Islet precursor cell (in vitro differentiated cells): ENCODE results near the gene PALLD.

Experiments
- DNase-seq: peaks from one replicate; pipeline ENCODE4 v3.0.0-alpha.2; 2018

PALLD gene

GRCh38 chr4:168648929-168649328 is 152.1 kb downstream of the PALLD start:
- no peak for DNase-seq

- DNase-seq, result no peak
Observed at GRCh38 chr4:168651374-168651773, 154.5 kb downstream of the PALLD start.

GRCh38 chr4:168651864-168652263 is 155.0 kb downstream of the PALLD start:
- no peak for DNase-seq

DNA sequence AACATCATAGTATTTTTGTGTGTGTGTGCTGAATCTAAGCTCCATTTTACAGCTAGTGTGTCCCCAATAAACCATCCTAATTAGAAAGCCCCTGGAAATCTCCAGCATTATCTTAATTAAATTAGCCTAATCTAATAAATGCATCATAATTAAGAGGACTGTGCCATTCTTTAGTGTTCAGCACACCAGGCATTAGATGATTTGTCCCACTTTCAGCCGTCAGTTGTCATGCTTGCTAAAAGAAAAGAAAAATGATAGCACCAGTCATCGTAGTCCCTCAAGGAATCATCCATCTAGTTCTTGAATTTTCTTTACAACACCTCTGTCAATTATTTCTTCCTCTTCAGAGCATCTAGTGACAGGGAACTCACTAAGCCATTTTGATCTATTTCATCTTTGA is 155.9 kb downstream of the PALLD start:
- DNase-seq, result no peak

DNA sequence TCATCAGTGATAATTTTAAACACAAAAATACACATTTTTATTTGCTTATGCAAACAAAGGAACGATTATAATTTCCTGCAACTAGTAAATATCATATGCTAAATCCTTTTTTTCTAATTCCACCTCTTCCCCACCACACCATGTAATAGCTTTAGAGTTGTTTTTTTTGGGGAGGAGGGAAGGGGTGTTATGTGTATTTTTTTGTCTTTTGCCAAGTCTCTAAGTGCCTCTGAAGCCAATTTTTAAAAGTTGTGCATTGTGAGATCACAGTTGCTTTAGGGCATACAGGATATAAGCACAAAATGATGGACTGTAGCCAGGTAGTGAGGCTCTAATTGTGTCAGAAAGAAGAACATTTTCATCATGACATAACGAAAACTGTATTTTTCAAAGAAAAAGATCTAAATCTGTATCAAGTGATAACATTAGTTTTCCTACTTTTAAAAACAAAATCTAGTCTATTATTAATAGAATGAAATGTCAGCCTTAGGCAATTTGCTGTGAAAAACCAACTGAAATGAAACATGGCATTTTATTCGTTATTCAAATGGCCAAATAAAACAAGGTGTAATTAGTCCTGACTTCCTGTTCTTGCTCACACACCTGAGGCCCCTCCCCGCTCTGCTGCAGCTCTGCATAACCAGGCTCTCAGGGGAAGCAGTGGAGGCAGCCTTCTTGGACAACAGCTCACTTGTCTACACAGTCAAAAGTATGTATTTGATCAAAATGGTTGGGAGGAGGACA is 157.4 kb downstream of the PALLD start:
- DNase-seq, result no peak

DNA sequence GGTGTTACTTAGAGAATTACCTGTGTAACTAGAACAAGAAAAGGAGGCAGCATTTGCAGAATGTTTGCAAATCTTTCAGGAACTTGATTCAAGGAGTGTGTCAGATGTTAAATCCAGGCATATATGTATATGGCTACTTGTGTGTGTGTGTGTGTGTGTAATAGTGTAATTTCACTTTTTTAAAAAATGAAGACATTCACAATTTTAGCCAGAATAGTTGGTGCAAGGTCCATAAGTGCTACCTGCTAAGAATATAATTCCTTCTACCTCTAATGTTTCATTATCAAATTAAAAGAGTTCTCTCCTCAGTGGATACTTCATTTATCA is 158.0 kb downstream of the PALLD start:
- DNase-seq, result no peak

DNA sequence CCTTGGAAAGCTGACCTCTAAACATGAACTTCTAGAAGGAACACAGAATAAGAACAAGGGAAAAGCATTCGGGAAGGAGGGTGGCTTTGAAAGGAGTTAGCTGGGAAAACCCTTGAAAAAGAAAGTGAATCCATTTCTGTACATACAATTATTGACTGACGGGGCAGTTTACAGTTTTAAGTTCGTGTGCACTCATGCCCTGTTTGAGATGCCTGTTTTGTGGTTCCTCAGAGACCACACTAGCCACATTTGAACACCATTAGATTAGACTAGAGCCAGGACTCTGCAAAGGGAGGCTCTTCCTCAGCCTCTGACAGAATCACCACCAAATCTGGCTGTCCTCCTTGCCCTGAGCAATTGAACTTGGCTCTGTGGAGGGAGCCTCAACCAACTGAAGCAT is 158.3 kb downstream of the PALLD start:
- no peak for DNase-seq

GRCh38 chr4:168656055-168656660 is 159.3 kb downstream of the PALLD start:
- DNase-seq, result no peak

DNA sequence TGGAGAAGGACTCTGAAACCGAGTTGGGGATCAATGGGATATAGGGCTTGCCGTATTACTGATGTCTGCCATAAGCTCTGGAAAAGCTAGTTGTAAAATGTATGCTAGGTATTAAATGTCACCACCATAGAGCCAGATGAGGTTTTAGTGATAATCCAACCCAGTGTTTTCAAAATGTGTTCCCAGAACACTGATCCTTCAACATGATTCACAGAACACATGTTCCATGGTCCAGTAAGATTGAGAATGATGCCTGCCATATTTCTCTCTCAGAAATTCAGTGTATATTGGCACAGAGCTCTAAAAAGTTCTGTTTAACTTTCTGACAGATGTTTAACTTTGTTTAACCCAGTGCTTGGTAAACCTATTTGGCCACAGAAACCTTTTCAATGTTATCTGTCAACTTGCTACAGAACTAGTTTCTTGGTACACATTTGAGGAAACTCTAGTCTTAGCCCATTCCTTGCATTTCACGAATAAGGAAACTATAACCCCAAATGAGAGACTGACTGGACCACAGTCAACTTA is 160.2 kb downstream of the PALLD start:
- no peak for DNase-seq

DNA sequence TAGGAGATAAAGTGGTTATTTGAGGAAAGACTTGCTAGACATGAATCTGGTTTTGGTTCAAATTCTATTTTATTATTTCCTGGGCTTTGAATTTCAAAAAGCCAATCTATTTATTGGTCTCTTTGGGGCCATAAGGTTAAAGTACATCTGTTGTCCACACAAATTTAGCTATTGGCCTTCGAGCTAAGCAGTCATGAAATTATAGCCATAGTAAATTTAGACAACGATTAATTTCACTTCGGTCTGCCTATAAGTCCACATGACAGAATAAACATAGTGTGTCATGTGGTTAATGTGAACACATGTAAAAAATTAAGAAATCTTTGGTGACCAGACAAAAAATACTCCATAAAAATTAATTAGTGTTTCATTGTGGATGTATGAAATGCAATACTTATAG is 161.9 kb downstream of the PALLD start:
- no peak for DNase-seq

GRCh38 chr4:168659741-168660465 is 163.1 kb downstream of the PALLD start:
- no peak for DNase-seq

- no peak for DNase-seq
Observed at GRCh38 chr4:168662297-168662984, 165.6 kb downstream of the PALLD start.

DNA sequence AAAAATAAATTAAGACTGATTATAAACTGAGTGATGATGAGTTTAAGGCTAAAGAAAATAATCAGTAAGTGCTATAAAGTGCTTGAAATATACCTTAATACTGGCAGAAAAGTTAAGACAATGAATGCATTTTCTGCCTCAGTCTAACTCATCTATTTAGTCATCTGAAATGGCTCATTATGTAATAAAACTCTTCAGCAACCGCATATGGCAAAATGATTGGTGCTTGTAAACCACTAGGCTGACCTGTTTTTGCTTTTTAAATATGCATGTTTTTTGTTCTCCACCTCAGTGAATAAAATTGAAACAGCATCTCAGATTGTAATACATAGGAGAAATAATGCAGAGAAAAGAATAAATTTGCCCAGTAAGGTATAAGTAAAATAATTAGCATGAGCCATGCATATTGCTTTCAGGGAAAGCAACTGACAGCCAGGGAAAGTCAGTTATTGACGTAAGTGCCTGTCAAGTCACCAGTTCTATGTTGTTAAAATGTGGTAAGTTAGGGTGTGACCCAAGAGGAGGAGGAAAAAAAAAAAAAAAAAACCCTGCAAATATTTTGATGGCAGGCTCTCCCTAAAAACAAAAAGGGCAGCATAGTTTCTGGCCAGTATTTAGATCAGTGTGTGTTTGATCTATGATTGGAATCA is 167.5 kb downstream of the PALLD start:
- DNase-seq, result no peak

DNA sequence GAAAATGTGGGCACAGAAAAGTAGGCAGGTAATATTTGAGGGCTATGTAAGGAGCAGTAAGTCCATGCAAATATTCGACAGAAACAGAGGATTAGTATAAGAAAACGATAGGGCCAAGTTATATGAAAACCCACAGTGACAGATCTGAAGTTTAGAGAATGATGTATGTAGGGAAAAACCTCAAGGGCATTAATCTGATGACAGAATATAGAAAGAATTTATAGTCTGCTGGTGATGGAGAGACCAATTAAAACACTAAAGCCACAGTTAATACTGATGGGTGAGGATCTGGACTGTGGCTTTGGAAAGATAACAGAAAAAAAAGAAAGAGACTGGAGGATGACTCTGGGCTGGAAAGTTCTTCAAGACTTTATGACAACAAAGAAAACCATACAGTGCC is 169.7 kb downstream of the PALLD start:
- DNase-seq, result no peak

- DNase-seq, result no peak
Observed at GRCh38 chr4:168667376-168667775, 170.5 kb downstream of the PALLD start.

GRCh38 chr4:168667921-168668320 is 171.1 kb downstream of the PALLD start:
- no peak for DNase-seq

DNA sequence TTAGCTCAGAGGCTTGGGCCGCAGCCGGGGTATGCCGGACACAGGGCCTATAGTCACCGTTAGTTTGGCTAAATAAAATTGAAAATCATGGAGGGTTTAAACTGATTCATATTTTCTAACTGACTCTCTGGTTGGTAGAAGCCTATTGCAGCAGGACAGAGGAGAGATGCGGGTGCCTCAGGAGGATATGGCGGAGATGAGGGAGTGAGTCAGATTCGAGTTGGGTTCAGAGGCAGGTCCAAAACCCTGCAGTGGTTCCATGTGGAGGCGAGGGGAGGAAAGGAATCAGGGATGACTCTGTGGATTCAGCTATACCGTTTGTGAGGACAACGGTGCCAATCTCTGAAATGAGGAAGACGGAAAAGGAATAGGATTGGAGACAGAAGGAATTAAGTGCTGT is 176.6 kb downstream of the PALLD start:
- no peak for DNase-seq

DNA sequence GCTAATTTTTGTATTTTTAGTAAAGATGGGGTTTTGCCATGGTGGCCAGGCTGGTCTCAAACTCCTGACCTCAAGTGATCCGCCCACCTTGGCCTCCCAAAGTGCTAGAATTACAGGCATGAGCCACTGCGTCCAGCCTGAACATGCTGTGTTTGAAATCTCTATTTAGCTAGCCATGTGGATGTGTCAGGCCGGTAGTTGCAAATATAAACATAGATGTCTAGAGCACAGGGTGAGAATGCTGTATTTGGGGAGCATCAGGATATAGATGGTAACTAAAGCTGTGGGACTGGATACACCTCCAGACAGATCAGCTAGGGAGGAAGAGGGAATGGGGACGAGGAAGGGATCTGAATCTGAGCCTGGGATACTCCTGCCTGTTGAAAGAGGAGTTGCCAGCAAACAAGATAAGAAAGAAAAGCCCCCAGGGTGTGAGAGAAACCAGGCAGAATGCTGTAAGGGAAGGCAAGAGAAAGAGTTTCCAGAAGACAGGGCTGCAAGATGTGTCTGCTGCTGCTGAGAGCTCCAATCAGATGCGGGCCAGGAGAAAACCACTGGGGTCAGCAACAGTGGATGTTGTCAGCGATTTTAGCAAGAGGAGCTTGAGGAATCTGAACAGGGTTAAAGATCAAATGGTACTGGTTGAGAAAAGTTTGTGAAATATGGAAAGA is 177.4 kb downstream of the PALLD start:
- DNase-seq, result peak; percentile 90

DNA sequence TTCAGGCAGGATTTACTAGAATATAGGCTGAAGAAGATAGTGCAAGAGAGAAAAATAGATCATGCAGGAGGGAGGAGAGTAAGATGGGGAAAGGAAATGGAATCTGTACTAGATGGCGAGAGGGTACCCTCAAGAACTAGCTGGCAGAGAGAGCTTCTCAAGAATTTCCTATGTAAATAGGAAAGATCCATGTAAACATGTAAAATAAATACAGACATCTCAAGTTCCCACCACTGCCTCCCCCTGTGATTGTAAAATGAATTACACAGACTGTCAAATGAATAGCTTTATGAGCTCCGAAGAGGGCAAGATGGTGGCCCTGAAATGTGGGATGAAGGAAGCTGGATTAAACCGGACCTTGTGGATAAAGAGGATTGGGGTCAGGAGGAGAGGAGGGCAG is 178.0 kb downstream of the PALLD start:
- no peak for DNase-seq

DNA sequence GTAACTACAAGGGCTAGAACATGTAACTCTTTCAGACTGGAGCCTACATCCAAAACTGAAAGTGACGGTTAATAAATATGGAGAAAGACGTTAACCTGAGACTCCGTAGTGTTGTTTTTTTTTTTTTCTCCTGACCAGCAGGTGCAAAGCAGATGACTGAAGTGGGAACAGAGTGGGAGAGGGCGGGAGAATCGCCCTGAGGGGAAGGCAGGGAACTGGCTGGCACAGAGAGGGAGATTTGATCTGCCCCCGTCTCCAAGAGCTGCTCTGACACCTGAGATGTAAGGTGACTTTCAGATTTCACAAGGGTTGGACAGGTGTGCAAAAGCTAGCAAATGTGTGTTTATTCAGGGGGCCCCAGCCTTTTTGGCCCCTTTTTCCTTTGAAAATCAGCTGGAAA is 180.2 kb downstream of the PALLD start:
- no peak for DNase-seq

GRCh38 chr4:168677879-168678278 is 181.0 kb downstream of the PALLD start:
- DNase-seq, result peak; percentile 45

- DNase-seq, result no peak
Observed at GRCh38 chr4:168678751-168679366, 182.0 kb downstream of the PALLD start.
